Vagina (tissue), 2 donors: ENCODE data around the gene EMCN.

Experiments
- POLR2A ChIP-seq, 2 donors: fragments of 450-650 bp; IDR thresholded peaks; one replicate each; pipeline ENCODE4 v1.6.1; 2017; ENCODE audit warnings: antibody characterized with exemption in 2 of 2, mild to moderate bottlenecking in 2 of 2, moderate library complexity in 2 of 2
- POLR2AphosphoS5 ChIP-seq, 2 donors: sonication (generic); formaldehyde crosslinking; IDR thresholded peaks; one replicate each; pipeline ENCODE4 v1.9.0; 2017; ENCODE audit warnings: antibody characterized with exemption in 2 of 2, mild to moderate bottlenecking in 2 of 2, low read depth in 1 of 2; ENCODE audit not compliant: insufficient read depth in 1 of 2
- TF ChIP-seq, protein P1 (sequence below), 3 experiments: fragments of 450-650 bp in 2 of 3; fragments of 200-600 bp in 1 of 3; sonication (generic) in 1 of 3; IDR thresholded peaks; one replicate each; pipeline ENCODE4 v1.5.1; 2017 to 2019; ENCODE audit warnings: antibody characterized with exemption in 3 of 3, mild to moderate bottlenecking in 2 of 3, moderate library complexity in 2 of 3

DNA sequence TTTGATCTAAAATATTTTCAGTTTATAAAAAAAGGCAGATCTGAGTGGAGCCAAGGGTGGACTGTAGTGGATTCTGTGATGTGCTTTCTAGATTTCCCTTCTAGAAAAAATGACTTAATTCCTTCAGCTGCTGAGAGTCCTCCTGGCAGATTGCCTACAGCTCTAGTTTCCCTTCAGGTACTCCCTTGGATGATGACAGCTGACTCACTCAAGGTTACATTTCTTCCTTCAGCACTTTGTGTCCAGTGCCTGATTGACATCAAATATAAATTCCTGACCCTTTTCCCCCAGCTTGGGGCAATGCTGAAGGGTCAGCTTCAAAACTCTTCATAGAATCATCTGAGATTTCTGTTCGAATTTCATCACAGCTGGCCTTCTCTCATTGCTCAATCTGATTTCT is 161.7 kb downstream of the EMCN start:
- TF ChIP-seq POLR2AphosphoS5 (IDR thresholded peaks at IDR 0.05; ENCODE audit: insufficient read depth in 1 of 2, low read depth in 1 of 2) (no peak), POLR2A (IDR thresholded peaks at IDR 0.05) (no peak)
- TF ChIP-seq, protein P1, sequence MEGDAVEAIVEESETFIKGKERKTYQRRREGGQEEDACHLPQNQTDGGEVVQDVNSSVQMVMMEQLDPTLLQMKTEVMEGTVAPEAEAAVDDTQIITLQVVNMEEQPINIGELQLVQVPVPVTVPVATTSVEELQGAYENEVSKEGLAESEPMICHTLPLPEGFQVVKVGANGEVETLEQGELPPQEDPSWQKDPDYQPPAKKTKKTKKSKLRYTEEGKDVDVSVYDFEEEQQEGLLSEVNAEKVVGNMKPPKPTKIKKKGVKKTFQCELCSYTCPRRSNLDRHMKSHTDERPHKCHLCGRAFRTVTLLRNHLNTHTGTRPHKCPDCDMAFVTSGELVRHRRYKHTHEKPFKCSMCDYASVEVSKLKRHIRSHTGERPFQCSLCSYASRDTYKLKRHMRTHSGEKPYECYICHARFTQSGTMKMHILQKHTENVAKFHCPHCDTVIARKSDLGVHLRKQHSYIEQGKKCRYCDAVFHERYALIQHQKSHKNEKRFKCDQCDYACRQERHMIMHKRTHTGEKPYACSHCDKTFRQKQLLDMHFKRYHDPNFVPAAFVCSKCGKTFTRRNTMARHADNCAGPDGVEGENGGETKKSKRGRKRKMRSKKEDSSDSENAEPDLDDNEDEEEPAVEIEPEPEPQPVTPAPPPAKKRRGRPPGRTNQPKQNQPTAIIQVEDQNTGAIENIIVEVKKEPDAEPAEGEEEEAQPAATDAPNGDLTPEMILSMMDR (IDR thresholded peaks at IDR 0.05): no peak
